Fibroblast of mammary gland (primary cell): ENCODE data around the gene GRM5.

Experiments used
- DNase-seq: peaks from one replicate; pipeline ENCODE4 v3.0.0-alpha.2; 2010; ENCODE audit warnings: low read depth
- H3K4me3 ChIP-seq: 2 replicates; pipeline ENCODE4 v1.5.1; 2011; ENCODE audit warnings: low read depth, mild to moderate bottlenecking, low read length, moderate library complexity; ENCODE audit not compliant: control insufficient read depth
- TF ChIP-seq, protein P1 (sequence below): conservative IDR thresholded peaks from 2 replicates; pipeline ENCODE4 v1.5.1; 2011; ENCODE audit warnings: low read depth, low read length, inconsistent platforms; ENCODE audit not compliant: control insufficient read depth, insufficient read depth

GRM5 gene

DNA sequence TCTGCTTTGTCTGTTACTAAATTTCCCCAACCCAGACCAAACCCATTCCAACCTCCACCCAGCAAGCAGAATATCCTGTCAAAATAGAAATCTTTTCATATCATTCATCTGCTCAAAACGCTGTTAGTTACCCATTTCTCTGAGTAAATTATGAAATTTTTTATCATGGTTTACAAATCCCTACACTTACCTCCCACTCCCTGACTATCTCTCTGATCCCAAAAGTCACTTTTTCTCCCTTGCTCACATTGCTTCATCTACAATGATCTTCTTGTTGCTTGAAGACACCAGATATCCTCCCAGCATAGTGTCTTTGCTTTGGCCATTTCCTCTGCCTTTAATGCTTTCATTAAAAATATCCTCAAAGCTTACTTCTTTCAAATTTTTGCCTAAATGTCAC, 532.8 kb downstream of the GRM5 start:
- TF ChIP-seq, protein P1, sequence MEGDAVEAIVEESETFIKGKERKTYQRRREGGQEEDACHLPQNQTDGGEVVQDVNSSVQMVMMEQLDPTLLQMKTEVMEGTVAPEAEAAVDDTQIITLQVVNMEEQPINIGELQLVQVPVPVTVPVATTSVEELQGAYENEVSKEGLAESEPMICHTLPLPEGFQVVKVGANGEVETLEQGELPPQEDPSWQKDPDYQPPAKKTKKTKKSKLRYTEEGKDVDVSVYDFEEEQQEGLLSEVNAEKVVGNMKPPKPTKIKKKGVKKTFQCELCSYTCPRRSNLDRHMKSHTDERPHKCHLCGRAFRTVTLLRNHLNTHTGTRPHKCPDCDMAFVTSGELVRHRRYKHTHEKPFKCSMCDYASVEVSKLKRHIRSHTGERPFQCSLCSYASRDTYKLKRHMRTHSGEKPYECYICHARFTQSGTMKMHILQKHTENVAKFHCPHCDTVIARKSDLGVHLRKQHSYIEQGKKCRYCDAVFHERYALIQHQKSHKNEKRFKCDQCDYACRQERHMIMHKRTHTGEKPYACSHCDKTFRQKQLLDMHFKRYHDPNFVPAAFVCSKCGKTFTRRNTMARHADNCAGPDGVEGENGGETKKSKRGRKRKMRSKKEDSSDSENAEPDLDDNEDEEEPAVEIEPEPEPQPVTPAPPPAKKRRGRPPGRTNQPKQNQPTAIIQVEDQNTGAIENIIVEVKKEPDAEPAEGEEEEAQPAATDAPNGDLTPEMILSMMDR, result no peak
- H3K4me3 ChIP-seq, result no peak overlapping the region
- DNase-seq, result no peak

DNA sequence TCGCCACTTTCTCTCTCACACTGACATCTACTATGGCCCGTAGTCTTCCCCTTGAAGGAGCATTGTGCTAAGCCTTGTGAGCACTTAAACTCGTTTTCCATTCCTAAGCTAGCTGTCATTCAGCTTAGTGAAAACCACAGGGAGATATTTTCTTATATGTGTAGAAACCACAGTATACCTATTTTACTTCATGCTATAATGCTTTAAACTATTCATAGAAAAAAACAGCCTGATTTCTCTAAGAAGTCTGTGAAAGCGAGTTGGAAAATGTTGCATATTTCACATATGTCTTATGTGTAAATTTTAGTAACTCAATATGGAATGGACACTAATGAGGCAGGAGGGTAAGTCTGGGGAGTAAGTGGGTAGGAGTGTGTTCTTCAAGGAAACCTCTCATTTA, 534.0 kb downstream of the GRM5 start:
- H3K4me3 ChIP-seq, result no peak overlapping the region
- TF ChIP-seq, protein P1, result no peak
- no peak for DNase-seq

DNA sequence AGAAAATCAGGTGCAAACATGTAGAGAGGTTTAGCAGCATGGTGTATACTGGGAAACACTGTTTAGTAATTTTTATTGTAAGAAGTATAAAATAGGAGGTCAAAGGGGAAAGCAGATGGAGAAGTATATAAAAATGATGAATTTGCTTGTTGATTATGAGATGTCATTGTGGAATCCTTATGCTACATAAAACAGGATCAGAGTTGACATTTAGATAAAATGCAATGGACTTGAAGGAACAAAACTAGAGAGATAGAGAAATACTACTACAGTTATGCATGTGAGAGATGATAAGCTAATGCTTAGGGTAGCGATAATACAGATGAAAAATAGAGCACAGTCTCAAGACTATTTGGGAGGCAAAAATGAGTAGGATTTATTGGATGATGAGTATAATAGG, 536.4 kb downstream of the GRM5 start:
- no peak for DNase-seq
- no peak overlapping the region for H3K4me3 ChIP-seq
- TF ChIP-seq, protein P1, result no peak

DNA sequence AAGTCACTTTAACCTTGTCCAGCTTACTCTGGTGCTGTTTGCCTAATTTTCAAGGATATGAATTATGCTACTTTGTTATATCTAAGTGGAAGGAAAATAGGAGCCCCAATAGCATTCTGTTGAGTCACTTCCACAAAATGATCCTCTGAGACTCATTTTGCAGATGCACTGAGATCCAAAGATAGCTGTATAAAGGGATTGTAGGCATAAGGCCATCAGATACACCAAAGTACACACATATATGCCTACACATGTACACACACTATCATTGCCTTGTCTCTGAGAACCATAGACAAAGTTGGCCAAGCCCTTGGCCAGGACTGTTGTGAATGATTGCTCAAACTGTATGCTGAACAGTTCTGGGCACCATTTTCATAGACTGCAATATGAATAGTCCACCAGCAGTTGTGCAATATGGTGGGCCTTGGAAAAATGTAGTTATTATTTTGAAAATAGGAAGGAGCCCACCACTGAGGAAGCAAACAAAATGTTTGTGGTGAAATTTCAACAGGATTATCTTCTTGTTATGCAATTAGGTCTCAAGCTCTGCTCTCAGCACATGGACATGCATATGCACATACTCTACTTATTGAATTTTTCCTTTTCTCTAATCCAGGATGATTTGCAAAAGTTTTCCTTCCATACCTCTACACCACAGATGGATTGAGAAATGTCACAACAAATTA, 542.3 kb downstream of the GRM5 start:
- TF ChIP-seq, protein P1, result no peak
- H3K4me3 ChIP-seq, result no peak overlapping the region
- DNase-seq, result peak; percentile 75

DNA sequence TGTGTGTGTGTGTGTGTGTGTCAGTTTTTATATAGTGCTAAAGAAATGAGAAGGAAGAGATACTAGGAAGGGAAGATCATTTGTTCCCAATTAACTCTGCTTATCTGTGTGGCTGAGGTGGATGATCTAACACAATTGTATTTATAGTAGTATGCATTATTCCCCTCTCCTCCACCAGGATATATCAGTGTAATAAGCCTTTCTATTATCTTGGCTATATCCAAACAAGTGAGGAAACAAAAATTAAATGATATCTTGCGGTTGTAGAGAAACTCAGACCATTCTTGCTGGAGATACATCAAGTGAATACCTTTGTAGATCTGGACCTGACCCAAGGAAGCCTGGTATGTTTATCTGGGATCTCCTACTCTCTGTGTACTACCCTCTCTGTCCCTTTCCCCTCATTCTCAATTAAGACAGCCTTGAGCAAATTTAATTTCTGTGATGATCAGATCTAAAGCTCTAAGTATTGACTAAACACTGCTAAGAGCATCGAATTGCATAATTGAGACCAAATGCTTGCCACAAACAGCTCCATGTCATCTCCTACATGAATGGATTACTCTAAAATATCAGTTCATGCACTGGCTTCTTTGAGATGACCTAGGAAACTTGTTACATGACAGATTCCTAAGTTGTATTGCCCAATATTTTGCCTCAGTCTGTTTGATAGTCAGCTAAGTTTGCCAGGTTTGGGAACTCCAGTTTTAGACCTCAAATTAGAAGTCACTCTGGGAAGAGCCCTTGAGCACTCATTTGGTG, 543.0 kb downstream of the GRM5 start:
- no peak overlapping the region for H3K4me3 ChIP-seq
- no peak for DNase-seq
- TF ChIP-seq, protein P1, result no peak

DNA sequence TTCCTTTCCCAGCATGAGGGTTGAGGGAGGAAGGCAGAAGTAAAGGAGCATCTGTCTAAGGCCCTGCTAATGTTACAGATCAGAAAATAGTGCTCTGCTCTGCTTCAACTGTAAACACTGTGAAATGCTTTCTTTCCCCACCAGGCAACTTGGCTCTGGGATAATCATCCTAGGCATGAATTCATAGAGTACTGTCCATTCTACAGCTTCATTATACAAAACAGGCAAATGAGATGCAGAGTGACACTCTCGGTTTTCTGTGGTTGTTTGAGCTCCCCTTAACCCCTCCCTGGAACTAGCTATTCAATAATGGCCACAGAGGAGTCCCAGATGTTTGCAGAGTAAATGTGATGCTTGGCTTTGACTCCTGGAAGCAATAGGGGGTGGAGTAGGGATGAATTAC, 544.0 kb downstream of the GRM5 start:
- TF ChIP-seq, protein P1, result no peak
- no peak overlapping the region for H3K4me3 ChIP-seq
- DNase-seq, result no peak
